Subcutaneous abdominal adipose tissue (tissue), 5 donors: Measurements from ENCODE around the gene SPRR2B.
"Not testable (repeated sequence)": the region's sequence is repeated elsewhere in the genome, so short reads cannot be mapped to it uniquely, and the experiment has no call there.

ENCODE experiments used
- H3K27ac ChIP-seq: one replicate; pipeline ENCODE4 v1.7.0; 2013; ENCODE audit warnings: low read depth, mild to moderate bottlenecking, inconsistent platforms, low read length, moderate library complexity
- H3K27me3 ChIP-seq, 5 donors: one replicate each; pipeline ENCODE4 v1.7.0; 2013; ENCODE audit warnings: low read length in 5 of 5, inconsistent platforms in 1 of 5; ENCODE audit not compliant: control insufficient read depth in 5 of 5, insufficient read depth in 4 of 5
- H3K36me3 ChIP-seq, 5 donors: one replicate each; pipeline ENCODE4 v1.7.0; 2013; ENCODE audit warnings: low read length in 5 of 5; ENCODE audit not compliant: control insufficient read depth in 5 of 5, insufficient read depth in 5 of 5
- H3K4me1 ChIP-seq, 5 donors: one replicate each; pipeline ENCODE4 v1.7.0; 2013; ENCODE audit warnings: low read length in 5 of 5, mild to moderate bottlenecking in 3 of 5, moderate library complexity in 1 of 5; ENCODE audit not compliant: control insufficient read depth in 5 of 5, insufficient read depth in 5 of 5
- H3K4me3 ChIP-seq, 5 donors: one replicate each; pipeline ENCODE4 v1.7.0; 2013; ENCODE audit warnings: low read length in 5 of 5, low read depth in 1 of 5
- H3K9ac ChIP-seq, 5 donors: one replicate each; pipeline ENCODE4 v1.7.0; 2013; ENCODE audit warnings: low read length in 5 of 5, mild to moderate bottlenecking in 4 of 5, moderate library complexity in 3 of 5
- H3K9me3 ChIP-seq, 5 donors: one replicate each; pipeline ENCODE4 v1.7.0; 2013; ENCODE audit warnings: low read length in 5 of 5; ENCODE audit not compliant: control insufficient read depth in 5 of 5
- donor health status: healthy.
- donor health status: healthy.
- donor health status: healthy.
- donor health status: healthy.
- donor health status: healthy.

The SPRR2B gene

GRCh38 chr1:153021829-153022228 lies 49.6 kb downstream of the SPRR2B start:
- not testable (repeated sequence) for H3K4me3 ChIP-seq, H3K9me3 ChIP-seq, H3K4me1 ChIP-seq

More at GRCh38 chr1:153021829-153022228, 49.6 kb downstream of the SPRR2B start:
- H3K27ac ChIP-seq, H3K36me3 ChIP-seq, H3K9ac ChIP-seq, H3K27me3 ChIP-seq: not testable (repeated sequence)
